Measurements from ENCODE around the gene RCAN2.

The RCAN2 gene

GRCh38 chr6:46208303-46208702 is 282.9 kb downstream of the RCAN2 start:
- no peak for TF ChIP-seq CTCF (IDR thresholded peaks at IDR 0.05; ENCODE audit: insufficient read depth, low read length, poor library complexity, severe bottlenecking)
- no peak overlapping the region for H3K4me3 ChIP-seq (replicated peaks; ENCODE audit: low read depth, low read length)
- DNase-seq (ENCODE audit: extremely low read depth, insufficient read length), result no peak
- no peaks in the 10 kb centered on the region for H3K27me3 ChIP-seq (replicated peaks; ENCODE audit: control insufficient read depth, insufficient read depth, low read length)
- H3K36me3 ChIP-seq (ENCODE audit: control insufficient read depth, insufficient read depth, low read length), result no peaks in the 10 kb centered on the region

- no peaks in the 10 kb centered on the region for H3K27me3 ChIP-seq (replicated peaks; ENCODE audit: control insufficient read depth, insufficient read depth, low read length)
- DNase-seq (ENCODE audit: extremely low read depth, insufficient read length), result no peak
- H3K4me3 ChIP-seq (replicated peaks; ENCODE audit: low read depth, low read length), result no peak overlapping the region
- H3K36me3 ChIP-seq (ENCODE audit: control insufficient read depth, insufficient read depth, low read length), result no peaks in the 10 kb centered on the region
- TF ChIP-seq CTCF (IDR thresholded peaks at IDR 0.05; ENCODE audit: insufficient read depth, low read length, poor library complexity, severe bottlenecking), result no peak
These were observed 284.1 kb downstream of the RCAN2 start for GRCh38 chr6:46207174-46207573.

GRCh38 chr6:46204880-46205650 is 286.2 kb downstream of the RCAN2 start:
- TF ChIP-seq CTCF (IDR thresholded peaks at IDR 0.05; ENCODE audit: insufficient read depth, low read length, poor library complexity, severe bottlenecking), result no peak
- no peak for DNase-seq (ENCODE audit: extremely low read depth, insufficient read length)
- no peaks in the 10 kb centered on the region for H3K36me3 ChIP-seq (ENCODE audit: control insufficient read depth, insufficient read depth, low read length)
- no peak overlapping the region for H3K4me3 ChIP-seq (replicated peaks; ENCODE audit: low read depth, low read length)
- H3K27me3 ChIP-seq (replicated peaks; ENCODE audit: control insufficient read depth, insufficient read depth, low read length), result no peaks in the 10 kb centered on the region

GRCh38 chr6:46203391-46204177 is 287.7 kb downstream of the RCAN2 start:
- H3K4me3 ChIP-seq (replicated peaks; ENCODE audit: low read depth, low read length), result no peak overlapping the region
- no peaks in the 10 kb centered on the region for H3K36me3 ChIP-seq (ENCODE audit: control insufficient read depth, insufficient read depth, low read length)
- no peak for DNase-seq (ENCODE audit: extremely low read depth, insufficient read length)
- no peaks in the 10 kb centered on the region for H3K27me3 ChIP-seq (replicated peaks; ENCODE audit: control insufficient read depth, insufficient read depth, low read length)
- no peak for TF ChIP-seq CTCF (IDR thresholded peaks at IDR 0.05; ENCODE audit: insufficient read depth, low read length, poor library complexity, severe bottlenecking)

GRCh38 chr6:46201702-46202101 is 289.5 kb downstream of the RCAN2 start:
- H3K27me3 ChIP-seq (replicated peaks; ENCODE audit: control insufficient read depth, insufficient read depth, low read length), result no peaks in the 10 kb centered on the region
- no peak overlapping the region for H3K4me3 ChIP-seq (replicated peaks; ENCODE audit: low read depth, low read length)
- no peak for DNase-seq (ENCODE audit: extremely low read depth, insufficient read length)
- TF ChIP-seq CTCF (IDR thresholded peaks at IDR 0.05; ENCODE audit: insufficient read depth, low read length, poor library complexity, severe bottlenecking), result no peak
- H3K36me3 ChIP-seq (ENCODE audit: control insufficient read depth, insufficient read depth, low read length), result no peaks in the 10 kb centered on the region

Data from GM06990 (cell line).